ENCODE results near the gene SKIL.

Gene SKIL

GRCh38 chr3:170426240-170426797 lies 68.8 kb downstream of the SKIL start:
- DNase-seq (ENCODE audit: insufficient read length, low spot score) = peak; percentile 45
- TF ChIP-seq, protein P1, sequence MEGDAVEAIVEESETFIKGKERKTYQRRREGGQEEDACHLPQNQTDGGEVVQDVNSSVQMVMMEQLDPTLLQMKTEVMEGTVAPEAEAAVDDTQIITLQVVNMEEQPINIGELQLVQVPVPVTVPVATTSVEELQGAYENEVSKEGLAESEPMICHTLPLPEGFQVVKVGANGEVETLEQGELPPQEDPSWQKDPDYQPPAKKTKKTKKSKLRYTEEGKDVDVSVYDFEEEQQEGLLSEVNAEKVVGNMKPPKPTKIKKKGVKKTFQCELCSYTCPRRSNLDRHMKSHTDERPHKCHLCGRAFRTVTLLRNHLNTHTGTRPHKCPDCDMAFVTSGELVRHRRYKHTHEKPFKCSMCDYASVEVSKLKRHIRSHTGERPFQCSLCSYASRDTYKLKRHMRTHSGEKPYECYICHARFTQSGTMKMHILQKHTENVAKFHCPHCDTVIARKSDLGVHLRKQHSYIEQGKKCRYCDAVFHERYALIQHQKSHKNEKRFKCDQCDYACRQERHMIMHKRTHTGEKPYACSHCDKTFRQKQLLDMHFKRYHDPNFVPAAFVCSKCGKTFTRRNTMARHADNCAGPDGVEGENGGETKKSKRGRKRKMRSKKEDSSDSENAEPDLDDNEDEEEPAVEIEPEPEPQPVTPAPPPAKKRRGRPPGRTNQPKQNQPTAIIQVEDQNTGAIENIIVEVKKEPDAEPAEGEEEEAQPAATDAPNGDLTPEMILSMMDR (IDR thresholded peaks at IDR 0.05; ENCODE audit: insufficient read depth, missing control alignments) = no peak

DNA sequence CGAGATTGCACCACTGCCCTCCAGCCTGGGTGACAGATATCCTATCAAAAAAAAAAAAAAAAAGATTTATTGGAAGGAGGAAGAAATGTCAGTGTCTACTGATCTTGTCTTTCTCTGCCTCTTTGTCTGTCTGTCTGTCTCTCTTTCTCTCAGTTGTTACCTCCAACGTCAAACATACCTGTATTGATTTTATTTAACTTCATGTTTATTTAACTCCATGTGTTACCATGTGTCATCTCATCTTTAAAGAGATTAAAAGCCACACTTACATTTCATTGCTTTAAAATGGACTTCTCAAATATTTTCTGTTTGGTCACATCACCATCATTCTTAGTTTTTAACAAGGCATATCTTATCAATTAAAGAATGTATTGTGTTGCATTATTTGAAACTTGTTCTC lies 70.6 kb downstream of the SKIL start:
- DNase-seq (ENCODE audit: insufficient read length, low spot score) (no peak), FAIRE-seq (no peak)
- TF ChIP-seq, protein P1 (IDR thresholded peaks at IDR 0.05; ENCODE audit: insufficient read depth, missing control alignments) = no peak

More at GRCh38 chr3:170426240-170426797, 68.8 kb downstream of the SKIL start:
- peak; percentile 76 for FAIRE-seq

GRCh38 chr3:170429050-170429449 lies 71.5 kb downstream of the SKIL start:
- no peak for DNase-seq (ENCODE audit: insufficient read length, low spot score)
- TF ChIP-seq, protein P1 (IDR thresholded peaks at IDR 0.05; ENCODE audit: insufficient read depth, missing control alignments) = no peak
- FAIRE-seq = no peak

DNA sequence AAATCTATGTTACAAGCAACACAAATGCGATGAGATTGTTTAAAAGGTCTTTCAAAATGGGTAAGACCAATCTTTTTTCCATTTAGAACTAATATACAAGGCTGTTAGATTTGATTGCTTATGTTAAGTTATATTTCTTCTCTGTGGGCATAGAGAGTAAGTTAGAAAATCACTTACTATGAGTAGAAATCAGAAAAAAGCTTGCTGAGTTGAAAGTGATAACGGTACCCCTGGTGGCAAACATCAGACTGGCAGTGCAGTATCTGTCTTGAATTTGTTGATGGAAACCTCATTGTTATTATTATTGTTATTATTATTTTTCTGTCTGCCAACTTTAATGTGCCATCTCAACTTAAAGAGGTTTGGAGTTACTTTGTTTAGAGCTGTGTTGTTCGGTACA lies 73.5 kb downstream of the SKIL start:
- FAIRE-seq (no peak), DNase-seq (ENCODE audit: insufficient read length, low spot score) (no peak)
- TF ChIP-seq, protein P1 (IDR thresholded peaks at IDR 0.05; ENCODE audit: insufficient read depth, missing control alignments) = no peak

DNA sequence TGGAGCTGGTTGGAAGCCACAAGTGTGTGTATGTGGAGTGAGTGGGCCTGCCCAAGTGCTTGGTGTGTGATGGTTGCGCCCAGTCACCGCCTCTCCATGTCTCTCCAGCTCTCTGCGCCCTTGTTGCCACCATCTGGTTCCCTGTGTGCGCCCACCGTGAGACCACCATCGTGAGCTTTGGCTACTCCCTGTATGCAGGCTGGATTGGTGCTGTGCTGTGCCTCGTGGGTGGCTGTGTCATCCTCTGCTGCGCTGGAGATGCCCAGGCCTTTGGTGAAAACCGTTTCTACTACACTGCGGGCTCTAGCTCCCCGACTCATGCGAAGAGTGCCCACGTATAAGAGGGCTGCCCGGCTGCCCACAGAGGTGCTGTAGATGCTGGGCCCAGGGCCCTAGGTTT lies 74.9 kb downstream of the SKIL start:
- TF ChIP-seq, protein P1 (IDR thresholded peaks at IDR 0.05; ENCODE audit: insufficient read depth, missing control alignments) = no peak
- DNase-seq (ENCODE audit: insufficient read length, low spot score) (no peak), FAIRE-seq (no peak)

GRCh38 chr3:170436697-170437096 lies 79.2 kb downstream of the SKIL start:
- no peak for FAIRE-seq
- DNase-seq (ENCODE audit: insufficient read length, low spot score) = no peak
- TF ChIP-seq, protein P1 (IDR thresholded peaks at IDR 0.05; ENCODE audit: insufficient read depth, missing control alignments) = no peak

- FAIRE-seq = no peak
- no peak for DNase-seq (ENCODE audit: insufficient read length, low spot score)
- TF ChIP-seq, protein P1 (IDR thresholded peaks at IDR 0.05; ENCODE audit: insufficient read depth, missing control alignments) = no peak
Measured at GRCh38 chr3:170437176-170437575, 79.7 kb downstream of the SKIL start.
